H1 (cell line): ENCODE data around the gene SMYD3. TPM values are rescaled to one million over a fixed set of nuclear protein-coding genes. Genes with fewer than 3 reads are reported as not detected.

ENCODE experiments used
- CTBP2 ChIP-seq: IDR thresholded peaks from 2 replicates; pipeline ENCODE4 v1.7.0; 2011; ENCODE audit warnings: borderline replicate concordance, mild to moderate bottlenecking, moderate library complexity, mixed read lengths, low read length; ENCODE audit not compliant: insufficient read depth, insufficient read length
- HDAC2 ChIP-seq, 2 experiments: fragments of 300-600 bp in 1 of 2; sonication (generic) in 1 of 2; IDR thresholded peaks; 2 replicates each; pipeline ENCODE4 v1.6.1; 2011 to 2012; ENCODE audit warnings: low read depth in 2 of 2, low read length in 2 of 2, mild to moderate bottlenecking in 2 of 2, moderate library complexity in 2 of 2, borderline replicate concordance in 1 of 2, inconsistent platforms in 1 of 2
- polyA plus RNA-seq, 7 experiments: library from polyadenylated mRNA; depleted of rRNA in 3 of 7; stranded (reverse) in 5 of 7; unstranded in 2 of 7; fragments of >200 nt in 5 of 7; fragments of 200-250 nt in 2 of 7; gene quantifications; 1 replicate in 5 of 7; 2 replicates in 1 of 7; 4 replicates in 1 of 7; pipeline versions ENCODE4 v1.2.1 to v1.2.3, GENCODE V29; 2011 to 2013; ENCODE audit warnings: missing spikeins in 2 of 7, mixed read lengths in 2 of 7
- total RNA-seq: library from RNA; stranded (reverse); fragmentation: NEBNext Ultra II Directional; extraction: Animal tissue kit (Norgen Biotek cat#: 25700); gene quantifications from 2 replicates; pipeline ENCODE4 v1.2.1, GENCODE V29; 2021

Gene SMYD3
- total and polyA plus RNA-seq, 2 of the 8 experiments (the other 6 are each of a cell fraction or from before 2014, with no cell fraction given), result 17.3 to 25.4 TPM

- no peak for TF ChIP-seq HDAC2 (IDR thresholded peaks at IDR 0.05; ENCODE audit: borderline replicate concordance in 1 of 2, low read depth in 2 of 2, low read length in 2 of 2)
- no peak for TF ChIP-seq CTBP2
These were observed 173.2 kb downstream of the SMYD3 start (continued) for GRCh38 chr1:246333855-246334254.
